ENCODE results near the gene HDAC4.

GRCh38 chr2:239386001-239386670 is 14.7 kb downstream of the HDAC4 start:
- TF ChIP-seq, protein P1, sequence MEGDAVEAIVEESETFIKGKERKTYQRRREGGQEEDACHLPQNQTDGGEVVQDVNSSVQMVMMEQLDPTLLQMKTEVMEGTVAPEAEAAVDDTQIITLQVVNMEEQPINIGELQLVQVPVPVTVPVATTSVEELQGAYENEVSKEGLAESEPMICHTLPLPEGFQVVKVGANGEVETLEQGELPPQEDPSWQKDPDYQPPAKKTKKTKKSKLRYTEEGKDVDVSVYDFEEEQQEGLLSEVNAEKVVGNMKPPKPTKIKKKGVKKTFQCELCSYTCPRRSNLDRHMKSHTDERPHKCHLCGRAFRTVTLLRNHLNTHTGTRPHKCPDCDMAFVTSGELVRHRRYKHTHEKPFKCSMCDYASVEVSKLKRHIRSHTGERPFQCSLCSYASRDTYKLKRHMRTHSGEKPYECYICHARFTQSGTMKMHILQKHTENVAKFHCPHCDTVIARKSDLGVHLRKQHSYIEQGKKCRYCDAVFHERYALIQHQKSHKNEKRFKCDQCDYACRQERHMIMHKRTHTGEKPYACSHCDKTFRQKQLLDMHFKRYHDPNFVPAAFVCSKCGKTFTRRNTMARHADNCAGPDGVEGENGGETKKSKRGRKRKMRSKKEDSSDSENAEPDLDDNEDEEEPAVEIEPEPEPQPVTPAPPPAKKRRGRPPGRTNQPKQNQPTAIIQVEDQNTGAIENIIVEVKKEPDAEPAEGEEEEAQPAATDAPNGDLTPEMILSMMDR (IDR thresholded peaks at IDR 0.05), result no peak
- no peak for TF ChIP-seq POLR2A (IDR thresholded peaks at IDR 0.05)
